GM12873 (cell line): ENCODE results near the gene PANX1.

Source experiments
- TF ChIP-seq, protein P1 (sequence below): IDR thresholded peaks from 2 replicates; pipeline ENCODE4 v1.5.1; 2012; ENCODE audit warnings: low read depth, mild to moderate bottlenecking, moderate library complexity, low read length, control low read depth; ENCODE audit not compliant: insufficient read depth; ENCODE audit errors: missing control alignments

Gene PANX1

DNA sequence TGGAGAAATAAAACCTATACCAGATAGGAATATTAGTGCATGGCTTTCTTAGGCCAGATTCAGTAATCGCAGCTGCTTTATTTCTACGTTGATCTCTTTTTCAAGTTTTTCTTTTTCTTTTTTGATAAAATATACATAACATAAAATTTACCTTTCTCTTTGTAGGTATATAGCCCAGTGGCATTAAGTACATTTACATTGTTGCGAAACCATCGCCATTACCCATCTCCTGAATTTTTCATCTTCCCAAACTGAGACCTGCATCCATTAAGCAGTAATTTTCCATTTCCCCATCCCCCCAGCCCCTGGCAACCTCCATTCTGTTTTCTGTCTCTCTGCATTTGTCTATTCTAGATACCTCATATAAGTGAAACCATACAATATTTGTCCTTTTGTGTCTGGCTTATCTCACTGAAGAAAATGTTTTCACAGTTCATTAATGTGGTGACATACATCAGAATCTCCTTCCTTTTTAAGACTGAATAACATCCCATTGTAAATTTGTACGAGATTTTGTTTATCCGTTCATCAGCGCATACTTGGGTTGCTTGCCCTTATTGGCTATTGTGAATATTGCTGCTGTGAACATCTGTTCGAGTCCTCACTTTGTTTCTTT, 41.4 kb downstream of the PANX1 start:
- TF ChIP-seq, protein P1, sequence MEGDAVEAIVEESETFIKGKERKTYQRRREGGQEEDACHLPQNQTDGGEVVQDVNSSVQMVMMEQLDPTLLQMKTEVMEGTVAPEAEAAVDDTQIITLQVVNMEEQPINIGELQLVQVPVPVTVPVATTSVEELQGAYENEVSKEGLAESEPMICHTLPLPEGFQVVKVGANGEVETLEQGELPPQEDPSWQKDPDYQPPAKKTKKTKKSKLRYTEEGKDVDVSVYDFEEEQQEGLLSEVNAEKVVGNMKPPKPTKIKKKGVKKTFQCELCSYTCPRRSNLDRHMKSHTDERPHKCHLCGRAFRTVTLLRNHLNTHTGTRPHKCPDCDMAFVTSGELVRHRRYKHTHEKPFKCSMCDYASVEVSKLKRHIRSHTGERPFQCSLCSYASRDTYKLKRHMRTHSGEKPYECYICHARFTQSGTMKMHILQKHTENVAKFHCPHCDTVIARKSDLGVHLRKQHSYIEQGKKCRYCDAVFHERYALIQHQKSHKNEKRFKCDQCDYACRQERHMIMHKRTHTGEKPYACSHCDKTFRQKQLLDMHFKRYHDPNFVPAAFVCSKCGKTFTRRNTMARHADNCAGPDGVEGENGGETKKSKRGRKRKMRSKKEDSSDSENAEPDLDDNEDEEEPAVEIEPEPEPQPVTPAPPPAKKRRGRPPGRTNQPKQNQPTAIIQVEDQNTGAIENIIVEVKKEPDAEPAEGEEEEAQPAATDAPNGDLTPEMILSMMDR: no peak

DNA sequence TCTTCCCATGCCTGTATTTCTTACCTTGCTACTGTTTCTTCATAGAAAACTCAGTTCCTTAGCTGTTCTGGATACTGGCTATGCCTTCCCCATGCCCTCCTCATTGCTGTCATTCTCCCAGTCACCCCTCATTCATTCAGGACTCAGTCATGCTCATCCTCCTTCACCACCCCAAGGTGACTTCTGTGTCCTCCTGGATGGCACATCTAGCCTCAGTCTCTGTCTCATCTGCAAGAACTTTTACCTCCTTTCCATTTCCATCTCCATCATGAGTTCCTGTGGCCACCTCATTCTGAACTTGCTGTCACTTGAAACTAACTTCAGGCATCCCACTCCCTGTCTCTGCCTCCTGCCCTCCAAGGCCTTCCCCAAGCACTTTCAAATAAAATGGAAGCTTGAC, 42.3 kb downstream of the PANX1 start:
- TF ChIP-seq, protein P1: no peak

DNA sequence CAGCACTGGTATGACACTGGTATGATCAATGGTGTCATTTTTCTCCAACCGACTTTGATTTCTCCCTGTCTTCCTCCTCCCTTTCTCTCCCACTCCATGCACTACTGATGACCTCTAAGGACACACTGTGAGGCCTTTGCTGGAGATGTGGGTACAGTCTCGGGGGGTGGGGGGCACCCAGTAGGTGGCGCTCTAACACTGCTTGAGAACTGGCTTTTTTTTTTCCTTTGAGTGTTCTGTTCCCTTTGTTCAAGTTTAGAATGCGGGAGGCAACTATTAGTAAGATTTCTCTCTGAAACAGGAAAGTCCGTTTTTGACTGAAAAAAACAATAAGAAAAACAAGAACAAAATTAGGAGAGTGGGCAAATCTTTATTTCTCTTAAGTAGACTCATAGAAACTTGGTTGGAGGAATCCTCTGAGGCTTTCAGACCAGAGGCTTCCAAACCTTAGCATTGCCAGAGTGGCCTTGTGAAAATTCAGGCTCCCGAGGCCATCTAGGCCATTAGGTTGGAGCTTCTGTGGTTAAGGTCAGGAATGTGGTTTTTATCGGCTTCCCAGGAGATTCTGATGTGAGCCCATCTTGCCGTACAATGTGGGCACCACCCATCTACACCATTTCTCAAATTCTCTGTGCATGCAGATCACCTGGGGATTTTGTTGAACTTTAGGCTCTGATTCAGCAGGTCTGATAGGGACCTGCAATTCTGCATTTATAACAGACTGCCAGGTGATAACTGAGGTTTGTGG, 43.2 kb downstream of the PANX1 start:
- TF ChIP-seq, protein P1: peak; percentile 83

DNA sequence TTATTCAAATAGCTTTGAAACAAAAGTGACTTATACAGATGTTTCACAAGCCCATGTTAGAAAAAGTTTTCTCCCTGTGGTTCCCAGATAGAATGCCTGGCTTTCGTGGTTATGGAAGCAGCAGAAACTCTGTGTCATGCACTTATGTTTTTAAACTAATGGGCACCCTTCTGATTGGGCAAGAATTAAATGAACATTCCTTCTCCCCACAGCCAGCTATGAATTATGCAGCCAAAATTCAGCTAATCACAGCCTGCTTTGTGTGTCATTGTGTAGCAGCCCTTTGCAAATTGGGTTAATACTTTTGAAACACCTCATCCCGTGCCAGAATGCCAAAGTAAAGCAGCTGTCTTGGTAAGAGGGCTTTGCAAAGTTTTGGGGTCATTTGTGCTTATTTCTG, 46.9 kb downstream of the PANX1 start:
- TF ChIP-seq, protein P1: no peak

DNA sequence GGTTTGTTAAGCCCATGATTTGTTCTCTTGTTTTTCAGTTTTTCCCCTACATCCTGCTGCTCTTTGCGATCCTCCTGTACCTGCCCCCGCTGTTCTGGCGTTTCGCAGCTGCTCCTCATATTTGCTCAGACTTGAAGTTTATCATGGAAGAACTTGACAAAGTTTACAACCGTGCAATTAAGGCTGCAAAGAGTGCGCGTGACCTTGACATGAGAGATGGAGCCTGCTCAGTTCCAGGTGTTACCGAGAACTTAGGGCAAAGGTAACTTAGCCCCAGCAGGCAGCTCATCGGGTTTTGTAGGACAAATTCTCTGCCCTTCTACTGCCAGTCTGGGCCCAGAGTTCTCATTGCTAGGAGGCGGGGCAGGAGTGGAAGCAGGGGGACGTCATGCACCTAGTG, 49.7 kb downstream of the PANX1 start:
- TF ChIP-seq, protein P1: no peak

DNA sequence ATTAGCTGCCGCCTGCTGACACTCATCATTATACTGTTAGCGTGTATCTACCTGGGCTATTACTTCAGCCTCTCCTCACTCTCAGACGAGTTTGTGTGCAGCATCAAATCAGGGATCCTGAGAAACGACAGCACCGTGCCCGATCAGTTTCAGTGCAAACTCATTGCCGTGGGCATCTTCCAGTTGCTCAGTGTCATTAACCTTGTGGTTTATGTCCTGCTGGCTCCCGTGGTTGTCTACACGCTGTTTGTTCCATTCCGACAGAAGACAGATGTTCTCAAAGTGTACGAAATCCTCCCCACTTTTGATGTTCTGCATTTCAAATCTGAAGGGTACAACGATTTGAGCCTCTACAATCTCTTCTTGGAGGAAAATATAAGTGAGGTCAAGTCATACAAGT, 51.1 kb downstream of the PANX1 start:
- TF ChIP-seq, protein P1: no peak

DNA sequence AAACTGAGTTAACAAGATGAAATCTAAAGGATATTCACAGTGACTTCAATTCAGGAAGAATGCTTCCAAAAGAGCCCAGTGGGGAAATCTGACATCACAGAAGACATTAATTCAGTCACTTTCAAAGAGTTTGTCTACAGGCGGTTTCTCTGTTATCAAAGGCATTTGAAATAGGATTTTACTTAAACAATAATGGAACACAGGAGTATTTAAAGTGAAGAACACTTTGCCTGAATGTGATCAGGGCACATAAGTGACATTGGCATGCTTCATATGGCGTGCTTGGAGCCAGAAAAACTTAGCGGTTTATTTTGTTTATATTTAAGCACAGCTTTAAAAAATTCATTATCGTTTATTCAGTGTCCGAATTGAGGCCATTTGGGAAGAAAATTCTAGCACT, 52.9 kb downstream of the PANX1 start:
- TF ChIP-seq, protein P1: no peak
